Posterior cingulate gyrus (tissue), 11 donors: ENCODE data around the gene TUBGCP5.
"Not testable (repeated sequence)": the region's sequence is repeated elsewhere in the genome, so short reads cannot be mapped to it uniquely, and the experiment has no call there.

Experiments
- DNase-seq, 10 donors: peaks; one replicate each; pipeline versions ENCODE4 v3.0.0 to v3.0.0-alpha.2; 2020 to 2021; ENCODE audit warnings: mixed read lengths in 3 of 10
- intact Hi-C: fragments of 100-400 bp; cut with DNase I; formaldehyde crosslinking; loops from one replicate; pipeline ENCODE4 v1.15.1; 2023

Gene TUBGCP5

GRCh38 chr15:23039143-23039916 lies at the start of gene TUBGCP5:
TSS of gene TUBGCP5 (minus strand) at chr15:23039569. CDS start at chr15:23039543, 26 bp downstream.
- DNase-seq: peak; percentile 91 to 100 (median 96)
- intact Hi-C loops: loop anchor here (10.0 kb wide), 1 partner anchor 425 kb away; no protein-coding TSS in a partner anchor

- intact Hi-C loops: no loop called here
- no peak for DNase-seq
These were observed 43.7 kb upstream of the TUBGCP5 start for GRCh38 chr15:23083115-23083514.

- intact Hi-C loops, DNase-seq: not testable (repeated sequence)
These were observed 42.8 kb upstream of the TUBGCP5 start for GRCh38 chr15:23081996-23082737.

- intact Hi-C loops: no loop called here
- no peak for DNase-seq
These were observed 41.9 kb upstream of the TUBGCP5 start for GRCh38 chr15:23081271-23081670.

- DNase-seq: no peak
- intact Hi-C loops: no loop called here
These were observed 40.4 kb upstream of the TUBGCP5 start for GRCh38 chr15:23079766-23080165.

- DNase-seq: no peak
- intact Hi-C loops: no loop called here
These were observed 36.6 kb upstream of the TUBGCP5 start for GRCh38 chr15:23075927-23076326.

GRCh38 chr15:23074684-23075083 lies 35.3 kb upstream of the TUBGCP5 start:
- DNase-seq: no peak
- intact Hi-C loops: no loop called here

GRCh38 chr15:23073890-23074646 lies 34.7 kb upstream of the TUBGCP5 start:
- peak in 6 of 10 donors; percentile 16 to 90 (median 44) for DNase-seq
- intact Hi-C loops: no loop called here

- intact Hi-C loops: no loop called here
- no peak for DNase-seq
These were observed 33.3 kb upstream of the TUBGCP5 start for GRCh38 chr15:23072633-23073032.

GRCh38 chr15:23069496-23070166 lies 30.3 kb upstream of the TUBGCP5 start:
- DNase-seq: no peak
- intact Hi-C loops: no loop called here

- intact Hi-C loops: no loop called here
These were observed 28.0 kb upstream of the TUBGCP5 start for GRCh38 chr15:23067416-23067815.

GRCh38 chr15:23065836-23066235 lies 26.5 kb upstream of the TUBGCP5 start:
- no peak for DNase-seq
- intact Hi-C loops: no loop called here

More at GRCh38 chr15:23067416-23067815, 28.0 kb upstream of the TUBGCP5 start:
- no peak for DNase-seq

GRCh38 chr15:23064156-23064555 lies 24.8 kb upstream of the TUBGCP5 start:
- no peak for DNase-seq

GRCh38 chr15:23057707-23058106 lies 18.3 kb upstream of the TUBGCP5 start:
- intact Hi-C loops: no loop called here
- DNase-seq: no peak

More at GRCh38 chr15:23064156-23064555, 24.8 kb upstream of the TUBGCP5 start:
- intact Hi-C loops: no loop called here

- intact Hi-C loops: no loop called here
- DNase-seq: no peak
These were observed 15.9 kb upstream of the TUBGCP5 start for GRCh38 chr15:23055316-23055715.

GRCh38 chr15:23052522-23052921 lies 13.2 kb upstream of the TUBGCP5 start:
- no peak for DNase-seq
- intact Hi-C loops: no loop called here

- DNase-seq: no peak
- intact Hi-C loops: no loop called here
These were observed 11.3 kb upstream of the TUBGCP5 start for GRCh38 chr15:23050708-23051107.

- intact Hi-C loops: no loop called here
- no peak for DNase-seq
These were observed 10.7 kb upstream of the TUBGCP5 start for GRCh38 chr15:23049984-23050628.

GRCh38 chr15:23048572-23049282 lies 9.4 kb upstream of the TUBGCP5 start:
- intact Hi-C loops: not testable (repeated sequence)
- DNase-seq: peak in 1 of 10 donors; percentile 27
